ENCODE results near the gene MT1F.
A peak's percentile ranks its signal among the peaks of the same experiment; 100 is the strongest.

GRCh38 chr16:56610017-56610608 lies 47.6 kb upstream of the MT1F start:
- TF ChIP-seq CTCF (IDR thresholded peaks at IDR 0.05 in 4 of 5, conservative IDR thresholded peaks at IDR 0.05 in 1 of 5), result no peak
- TF ChIP-seq POLR2A (IDR thresholded peaks at IDR 0.05), result peak in 1 of 2 donors; percentile 67

All from gastrocnemius medialis (tissue), 4 donors.